Measurements from ENCODE around the gene UBXN11.

UBXN11 gene

GRCh38 chr1:26352338-26352679 is 45.9 kb upstream of the UBXN11 start:
- no peak overlapping the region for H3K4me3 ChIP-seq (replicated peaks; ENCODE audit: low read depth, low read length)
- TF ChIP-seq, protein P1, sequence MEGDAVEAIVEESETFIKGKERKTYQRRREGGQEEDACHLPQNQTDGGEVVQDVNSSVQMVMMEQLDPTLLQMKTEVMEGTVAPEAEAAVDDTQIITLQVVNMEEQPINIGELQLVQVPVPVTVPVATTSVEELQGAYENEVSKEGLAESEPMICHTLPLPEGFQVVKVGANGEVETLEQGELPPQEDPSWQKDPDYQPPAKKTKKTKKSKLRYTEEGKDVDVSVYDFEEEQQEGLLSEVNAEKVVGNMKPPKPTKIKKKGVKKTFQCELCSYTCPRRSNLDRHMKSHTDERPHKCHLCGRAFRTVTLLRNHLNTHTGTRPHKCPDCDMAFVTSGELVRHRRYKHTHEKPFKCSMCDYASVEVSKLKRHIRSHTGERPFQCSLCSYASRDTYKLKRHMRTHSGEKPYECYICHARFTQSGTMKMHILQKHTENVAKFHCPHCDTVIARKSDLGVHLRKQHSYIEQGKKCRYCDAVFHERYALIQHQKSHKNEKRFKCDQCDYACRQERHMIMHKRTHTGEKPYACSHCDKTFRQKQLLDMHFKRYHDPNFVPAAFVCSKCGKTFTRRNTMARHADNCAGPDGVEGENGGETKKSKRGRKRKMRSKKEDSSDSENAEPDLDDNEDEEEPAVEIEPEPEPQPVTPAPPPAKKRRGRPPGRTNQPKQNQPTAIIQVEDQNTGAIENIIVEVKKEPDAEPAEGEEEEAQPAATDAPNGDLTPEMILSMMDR (IDR thresholded peaks at IDR 0.05; ENCODE audit: low read depth, low read length, missing control alignments) = no peak
- DNase-seq (ENCODE audit: extremely low read depth, low read depth) = no peak

- no peak overlapping the region for H3K4me3 ChIP-seq (replicated peaks; ENCODE audit: low read depth, low read length)
- DNase-seq (ENCODE audit: extremely low read depth, low read depth) = no peak
These were observed 45.3 kb upstream of the UBXN11 start for GRCh38 chr1:26351590-26352337.

DNA sequence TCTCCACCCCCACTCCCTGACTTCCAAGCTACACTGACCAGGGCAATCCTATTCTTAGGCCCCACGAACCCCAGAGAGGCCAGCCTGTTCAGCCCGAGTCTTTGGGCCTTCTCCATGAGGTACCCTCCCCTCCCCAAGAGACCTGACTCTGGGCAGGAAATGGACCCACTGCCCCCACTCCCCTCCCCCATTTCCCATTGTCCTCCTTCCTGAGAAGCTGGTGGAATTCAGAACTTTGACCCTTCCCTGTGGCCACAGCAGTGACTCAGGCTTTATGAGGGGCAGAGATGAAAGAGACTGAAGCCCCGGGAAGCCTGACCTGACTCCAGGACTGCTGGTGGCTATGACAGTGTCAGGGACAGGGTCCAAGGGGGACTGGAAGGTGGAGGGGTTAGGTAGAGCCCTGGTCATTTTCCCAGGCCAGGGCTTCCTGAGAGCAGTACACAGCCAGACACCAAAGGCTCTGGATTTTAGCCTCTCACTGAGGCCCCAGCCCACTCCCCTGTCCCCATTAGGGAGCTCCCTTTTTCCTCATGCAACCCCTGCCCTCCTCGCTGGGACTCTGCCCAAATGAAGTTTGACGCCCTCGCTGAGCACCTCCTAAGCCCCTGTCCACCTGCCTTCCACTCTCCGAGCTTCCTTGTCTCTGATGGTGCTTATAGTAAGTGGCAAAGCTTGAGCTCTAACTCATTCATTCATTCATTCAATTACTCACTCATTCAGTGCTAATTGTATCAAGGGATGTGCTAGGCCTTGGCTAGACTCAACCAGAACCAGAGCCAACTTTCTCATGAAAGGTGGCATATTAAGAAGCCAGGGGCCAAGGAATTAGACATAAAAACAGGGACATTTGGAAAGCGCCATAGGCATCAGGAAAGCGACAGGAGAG is 44.5 kb upstream of the UBXN11 start:
- H3K4me3 ChIP-seq (replicated peaks; ENCODE audit: low read depth, low read length) = no peak overlapping the region
- DNase-seq (ENCODE audit: extremely low read depth, low read depth) = no peak
- TF ChIP-seq, protein P1 (IDR thresholded peaks at IDR 0.05; ENCODE audit: low read depth, low read length, missing control alignments) = no peak

More at GRCh38 chr1:26351590-26352337, 45.3 kb upstream of the UBXN11 start:
- TF ChIP-seq, protein P1 (IDR thresholded peaks at IDR 0.05; ENCODE audit: low read depth, low read length, missing control alignments) = no peak

GRCh38 chr1:26350343-26350700 is 43.9 kb upstream of the UBXN11 start:
- no peak for DNase-seq (ENCODE audit: extremely low read depth, low read depth)
- TF ChIP-seq, protein P1 (IDR thresholded peaks at IDR 0.05; ENCODE audit: low read depth, low read length, missing control alignments) = no peak
- H3K4me3 ChIP-seq (replicated peaks; ENCODE audit: low read depth, low read length) = no peak overlapping the region

DNA sequence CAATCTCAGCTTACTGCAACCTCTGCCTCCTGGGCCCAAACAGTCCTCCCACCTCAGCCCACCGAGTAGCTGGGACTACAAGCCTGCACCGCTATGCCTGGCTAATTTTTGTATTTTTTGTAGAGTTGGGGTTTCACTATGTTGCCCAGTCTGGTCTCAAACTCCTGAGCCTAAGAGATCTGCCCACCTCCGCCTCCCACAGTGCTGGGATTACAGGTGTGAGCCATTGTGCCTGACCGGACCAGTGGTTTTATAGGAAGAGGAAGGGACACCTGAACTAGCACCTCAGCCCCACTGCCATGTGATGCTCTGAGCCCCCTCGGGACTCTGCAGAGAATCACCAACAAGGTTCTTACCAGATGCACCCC is 43.4 kb upstream of the UBXN11 start:
- TF ChIP-seq, protein P1 (IDR thresholded peaks at IDR 0.05; ENCODE audit: low read depth, low read length, missing control alignments) = no peak
- no peak overlapping the region for H3K4me3 ChIP-seq (replicated peaks; ENCODE audit: low read depth, low read length)
- no peak for DNase-seq (ENCODE audit: extremely low read depth, low read depth)

GRCh38 chr1:26349188-26349876 is 42.9 kb upstream of the UBXN11 start:
- no peak for DNase-seq (ENCODE audit: extremely low read depth, low read depth)
- H3K4me3 ChIP-seq (replicated peaks; ENCODE audit: low read depth, low read length) = no peak overlapping the region
- TF ChIP-seq, protein P1 (IDR thresholded peaks at IDR 0.05; ENCODE audit: low read depth, low read length, missing control alignments) = no peak

All from HFF-Myc (cell line).